Measurements from ENCODE around the gene SHC1.

The SHC1 gene

GRCh38 chr1:155001675-155002463, 31.3 kb upstream of the SHC1 start:
- ATAC-seq (ENCODE audit: insufficient read depth, low read depth) (peak; percentile 31; the same call in 2 of the 3 replicates), DNase-seq (peak; percentile 77)
- H3K79me2 ChIP-seq (ENCODE audit: insufficient read depth, low read length), result no peaks in the 10 kb centered on the region
- peaks cover 77% of the 10 kb centered on the region for H4K20me1 ChIP-seq (ENCODE audit: insufficient read depth, low read length)
- H3K9ac ChIP-seq (ENCODE audit: low read depth, low read length), result no peak overlapping the region
- H3K9me3 ChIP-seq (ENCODE audit: insufficient read depth, low read length, severe bottlenecking), result no peaks in the 10 kb centered on the region
- no peak overlapping the region for H2AFZ ChIP-seq (ENCODE audit: low read depth, low read length)
- no peaks in the 10 kb centered on the region for H3K36me3 ChIP-seq (ENCODE audit: insufficient read depth, low read length)
- no peak overlapping the region for H3K27ac ChIP-seq (ENCODE audit: low read length)
- peaks cover 55% of the 10 kb centered on the region for H3K27me3 ChIP-seq (ENCODE audit: insufficient read depth, low read length, poor library complexity)
- peak; percentile 37 for TF ChIP-seq EZH2 (IDR thresholded peaks at IDR 0.05; ENCODE audit: borderline replicate concordance, low read depth, low read length, severe bottlenecking)
- TF ChIP-seq CTCF (IDR thresholded peaks at IDR 0.05; ENCODE audit: borderline replicate concordance, extremely low read depth, low read length, poor library complexity, severe bottlenecking), result no peak
- no peak overlapping the region for H3K4me3 ChIP-seq (ENCODE audit: low read depth in 1 of 2, low read length in 2 of 2)
- H3K4me2 ChIP-seq (ENCODE audit: insufficient read depth, low read length), result peak overlapping the region; percentile 15; the same call in 1 of the 2 replicates
- H3K4me1 ChIP-seq (ENCODE audit: insufficient read depth, low read length), result peaks cover 37% of the 10 kb centered on the region

GRCh38 chr1:155001425-155001674, 30.8 kb upstream of the SHC1 start:
- H3K4me3 ChIP-seq (ENCODE audit: low read depth in 1 of 2, low read length in 2 of 2), result no peak overlapping the region
- H4K20me1 ChIP-seq (ENCODE audit: insufficient read depth, low read length), result peaks cover 77% of the 10 kb centered on the region
- H3K79me2 ChIP-seq (ENCODE audit: insufficient read depth, low read length), result no peaks in the 10 kb centered on the region
- no peaks in the 10 kb centered on the region for H3K9me3 ChIP-seq (ENCODE audit: insufficient read depth, low read length, severe bottlenecking)
- H3K9ac ChIP-seq (ENCODE audit: low read depth, low read length), result no peak overlapping the region
- H3K4me2 ChIP-seq (ENCODE audit: insufficient read depth, low read length), result no peak overlapping the region
- no peak for ATAC-seq (ENCODE audit: insufficient read depth, low read depth)
- no peak for TF ChIP-seq EZH2 (IDR thresholded peaks at IDR 0.05; ENCODE audit: borderline replicate concordance, low read depth, low read length, severe bottlenecking)
- no peak for TF ChIP-seq CTCF (IDR thresholded peaks at IDR 0.05; ENCODE audit: borderline replicate concordance, extremely low read depth, low read length, poor library complexity, severe bottlenecking)
- no peaks in the 10 kb centered on the region for H3K36me3 ChIP-seq (ENCODE audit: insufficient read depth, low read length)
- H2AFZ ChIP-seq (ENCODE audit: low read depth, low read length), result no peak overlapping the region
- H3K27ac ChIP-seq (ENCODE audit: low read length), result no peak overlapping the region
- DNase-seq, result no peak
- peaks cover 37% of the 10 kb centered on the region for H3K4me1 ChIP-seq (ENCODE audit: insufficient read depth, low read length)
- peaks cover 55% of the 10 kb centered on the region for H3K27me3 ChIP-seq (ENCODE audit: insufficient read depth, low read length, poor library complexity)

- H3K9ac ChIP-seq (ENCODE audit: low read depth, low read length), result no peak overlapping the region
- no peak overlapping the region for H3K4me3 ChIP-seq (ENCODE audit: low read depth in 1 of 2, low read length in 2 of 2)
- peaks cover 73% of the 10 kb centered on the region for H4K20me1 ChIP-seq (ENCODE audit: insufficient read depth, low read length)
- no peak overlapping the region for H3K27ac ChIP-seq (ENCODE audit: low read length)
- no peak for DNase-seq
- H3K79me2 ChIP-seq (ENCODE audit: insufficient read depth, low read length), result no peaks in the 10 kb centered on the region
- H3K27me3 ChIP-seq (ENCODE audit: insufficient read depth, low read length, poor library complexity), result peaks cover 55% of the 10 kb centered on the region
- no peaks in the 10 kb centered on the region for H3K36me3 ChIP-seq (ENCODE audit: insufficient read depth, low read length)
- peaks cover 37% of the 10 kb centered on the region for H3K4me1 ChIP-seq (ENCODE audit: insufficient read depth, low read length)
- H2AFZ ChIP-seq (ENCODE audit: low read depth, low read length), result no peak overlapping the region
- ATAC-seq (ENCODE audit: insufficient read depth, low read depth), result no peak
- no peak overlapping the region; the same call in 1 of the 2 replicates for H3K4me2 ChIP-seq (ENCODE audit: insufficient read depth, low read length)
- TF ChIP-seq CTCF (IDR thresholded peaks at IDR 0.05; ENCODE audit: borderline replicate concordance, extremely low read depth, low read length, poor library complexity, severe bottlenecking) (no peak), EZH2 (IDR thresholded peaks at IDR 0.05; ENCODE audit: borderline replicate concordance, low read depth, low read length, severe bottlenecking) (no peak)
- no peaks in the 10 kb centered on the region for H3K9me3 ChIP-seq (ENCODE audit: insufficient read depth, low read length, severe bottlenecking)
Measured at GRCh38 chr1:155000726-155001424, 30.3 kb upstream of the SHC1 start.

Measured in DND-41 (cell line).